Measurements from ENCODE around the gene GLT1D1. TPM values are rescaled to one million over a fixed set of nuclear protein-coding genes. Genes with fewer than 3 reads are reported as not detected.
"Not testable (repeated sequence)": the region's sequence is repeated elsewhere in the genome, so short reads cannot be mapped to it uniquely, and the experiment has no call there.

The GLT1D1 gene
- polyA plus RNA-seq, 4 donors = 0.10 to 0.67 TPM; not detected in 2

- Histone ChIP-seq H3K9me3 (ENCODE audit: control insufficient read depth in 2 of 2, insufficient read depth in 1 of 2, low read depth in 1 of 2, low read length in 1 of 2) (peaks cover 0 to 3% of the 10 kb centered on the region in 2 donors), H3K4me1 (ENCODE audit: control insufficient read depth in 3 of 3, insufficient read depth in 2 of 3, low read depth in 1 of 3, low read length in 2 of 3) (no peaks in the 10 kb centered on the region), H3K4me3 (ENCODE audit: low read depth in 1 of 3, low read length in 3 of 3) (no peak overlapping the region), H3K36me3 (ENCODE audit: control insufficient read depth in 3 of 3, insufficient read depth in 2 of 3, low read depth in 1 of 3, low read length in 3 of 3) (no peaks in the 10 kb centered on the region), H3K27ac (ENCODE audit: low read depth in 1 of 3, low read length in 2 of 3) (no peak overlapping the region), H3K27me3 (ENCODE audit: control insufficient read depth in 3 of 3, insufficient read depth in 3 of 3, low read length in 3 of 3) (no peaks in the 10 kb centered on the region)
- FAIRE-seq (no peak), DNase-seq (no peak)
- WGBS, 3 donors = 64 to 80% (median 74%) methylated on average over 11 of the region's 11 CpGs
Measured at GRCh38 chr12:128844031-128844635, 9.1 kb upstream of the GLT1D1 start.

- not testable (repeated sequence) for H3K27ac ChIP-seq (ENCODE audit: low read depth in 1 of 3, low read length in 2 of 3)
Measured at GRCh38 chr12:128846671-128847070, 6.6 kb upstream of the GLT1D1 start.

GRCh38 chr12:128848371-128848770, 4.9 kb upstream of the GLT1D1 start:
- no peaks in the 10 kb centered on the region for H3K4me1 ChIP-seq (ENCODE audit: control insufficient read depth in 3 of 3, insufficient read depth in 2 of 3, low read depth in 1 of 3, low read length in 2 of 3)
- H3K36me3 ChIP-seq (ENCODE audit: control insufficient read depth in 3 of 3, insufficient read depth in 2 of 3, low read depth in 1 of 3, low read length in 3 of 3) = no peaks in the 10 kb centered on the region
- 89 to 94% (median 92%) methylated on average over 14 of the region's 14 CpGs for whole genome bisulfite sequencing, 3 donors
- no peak overlapping the region for H3K4me3 ChIP-seq (ENCODE audit: low read depth in 1 of 3, low read length in 3 of 3)
- H3K27me3 ChIP-seq (ENCODE audit: control insufficient read depth in 3 of 3, insufficient read depth in 3 of 3, low read length in 3 of 3) = peaks cover 6 to 8% (median 7%) of the 10 kb centered on the region in 3 donors
- no peak for FAIRE-seq
- peaks cover 0 to 3% of the 10 kb centered on the region in 2 donors for H3K9me3 ChIP-seq (ENCODE audit: control insufficient read depth in 2 of 2, insufficient read depth in 1 of 2, low read depth in 1 of 2, low read length in 1 of 2)
- no peak for DNase-seq
- H3K27ac ChIP-seq (ENCODE audit: low read depth in 1 of 3, low read length in 2 of 3) = no peak overlapping the region

More at GRCh38 chr12:128846671-128847070, 6.6 kb upstream of the GLT1D1 start:
- H3K27me3 ChIP-seq (ENCODE audit: control insufficient read depth in 3 of 3, insufficient read depth in 3 of 3, low read length in 3 of 3); DNase-seq; H3K36me3 ChIP-seq (ENCODE audit: control insufficient read depth in 3 of 3, insufficient read depth in 2 of 3, low read depth in 1 of 3, low read length in 3 of 3); H3K9me3 ChIP-seq (ENCODE audit: control insufficient read depth in 2 of 2, insufficient read depth in 1 of 2, low read depth in 1 of 2, low read length in 1 of 2); H3K4me3 ChIP-seq (ENCODE audit: low read depth in 1 of 3, low read length in 3 of 3); H3K4me1 ChIP-seq (ENCODE audit: control insufficient read depth in 3 of 3, insufficient read depth in 2 of 3, low read depth in 1 of 3, low read length in 2 of 3); FAIRE-seq: not testable (repeated sequence)
- 86 to 92% (median 89%) methylated on average over 17 to 27 of the region's 27 CpGs for WGBS, 3 donors

DNA sequence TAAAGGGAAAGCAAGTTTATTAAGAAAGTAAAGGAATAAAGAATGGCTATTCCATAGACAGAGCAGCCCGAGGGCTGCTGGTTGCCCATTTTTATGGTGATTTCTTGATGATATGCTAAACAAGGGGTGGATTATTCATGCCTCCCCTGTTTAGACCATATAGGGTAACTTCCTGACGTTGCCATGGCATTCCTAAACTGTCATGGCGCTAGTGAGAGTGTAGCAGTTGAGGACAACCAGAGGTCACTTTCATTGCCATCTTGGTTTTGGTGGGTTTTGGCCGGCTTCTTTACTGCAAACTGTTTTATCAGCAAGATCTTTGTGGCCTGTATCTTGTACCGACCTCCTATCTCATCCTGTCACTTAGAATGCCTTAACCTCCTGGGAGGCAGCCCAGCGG, 3.5 kb upstream of the GLT1D1 start:
- not testable (repeated sequence) for H3K36me3 ChIP-seq (ENCODE audit: control insufficient read depth in 3 of 3, insufficient read depth in 2 of 3, low read depth in 1 of 3, low read length in 3 of 3); H3K4me1 ChIP-seq (ENCODE audit: control insufficient read depth in 3 of 3, insufficient read depth in 2 of 3, low read depth in 1 of 3, low read length in 2 of 3); DNase-seq; H3K27ac ChIP-seq (ENCODE audit: low read depth in 1 of 3, low read length in 2 of 3); FAIRE-seq; H3K9me3 ChIP-seq (ENCODE audit: control insufficient read depth in 2 of 2, insufficient read depth in 1 of 2, low read depth in 1 of 2, low read length in 1 of 2); H3K4me3 ChIP-seq (ENCODE audit: low read depth in 1 of 3, low read length in 3 of 3)
- 55 to 61% (median 58%) methylated on average over 6 of the region's 6 CpGs for WGBS, 3 donors
- H3K27me3 ChIP-seq (ENCODE audit: control insufficient read depth in 3 of 3, insufficient read depth in 3 of 3, low read length in 3 of 3) = peaks cover 7 to 18% (median 7%) of the 10 kb centered on the region in 3 donors

DNA sequence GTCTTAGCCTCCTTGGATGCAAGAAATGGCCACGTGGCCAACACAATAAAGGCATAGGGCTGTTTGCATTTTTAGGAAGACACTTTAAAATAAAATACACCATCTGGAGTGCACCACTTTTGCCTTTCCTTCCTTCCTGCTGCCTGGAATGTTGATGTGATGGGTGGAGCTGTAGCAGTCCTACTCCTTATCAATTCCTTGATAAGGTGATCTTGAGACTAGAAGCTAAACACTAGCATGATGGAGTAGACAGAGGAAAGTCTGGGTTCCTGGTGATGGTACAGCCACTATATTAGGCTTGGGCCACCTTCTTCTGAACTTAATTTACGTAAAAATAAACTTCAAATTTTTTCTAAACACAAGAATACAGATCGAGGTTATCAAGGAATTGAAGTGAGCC, 2.9 kb upstream of the GLT1D1 start:
- no peaks in the 10 kb centered on the region for H3K36me3 ChIP-seq (ENCODE audit: control insufficient read depth in 3 of 3, insufficient read depth in 2 of 3, low read depth in 1 of 3, low read length in 3 of 3)
- H3K4me1 ChIP-seq (ENCODE audit: control insufficient read depth in 3 of 3, insufficient read depth in 2 of 3, low read depth in 1 of 3, low read length in 2 of 3) = no peaks in the 10 kb centered on the region
- 63 to 77% (median 68%) methylated on average over 3 of the region's 3 CpGs for WGBS, 3 donors
- FAIRE-seq (no peak), DNase-seq (no peak)
- no peak overlapping the region for H3K4me3 ChIP-seq (ENCODE audit: low read depth in 1 of 3, low read length in 3 of 3)
- peaks cover 0 to 3% of the 10 kb centered on the region in 2 donors for H3K9me3 ChIP-seq (ENCODE audit: control insufficient read depth in 2 of 2, insufficient read depth in 1 of 2, low read depth in 1 of 2, low read length in 1 of 2)
- H3K27me3 ChIP-seq (ENCODE audit: control insufficient read depth in 3 of 3, insufficient read depth in 3 of 3, low read length in 3 of 3) = peaks cover 7 to 21% (median 7%) of the 10 kb centered on the region in 3 donors
- no peak overlapping the region for H3K27ac ChIP-seq (ENCODE audit: low read depth in 1 of 3, low read length in 2 of 3)

- H3K36me3 ChIP-seq (ENCODE audit: control insufficient read depth in 3 of 3, insufficient read depth in 2 of 3, low read depth in 1 of 3, low read length in 3 of 3); H3K4me3 ChIP-seq (ENCODE audit: low read depth in 1 of 3, low read length in 3 of 3); H3K27ac ChIP-seq (ENCODE audit: low read depth in 1 of 3, low read length in 2 of 3); DNase-seq; H3K4me1 ChIP-seq (ENCODE audit: control insufficient read depth in 3 of 3, insufficient read depth in 2 of 3, low read depth in 1 of 3, low read length in 2 of 3); H3K9me3 ChIP-seq (ENCODE audit: control insufficient read depth in 2 of 2, insufficient read depth in 1 of 2, low read depth in 1 of 2, low read length in 1 of 2); FAIRE-seq: not testable (repeated sequence)
- 78 to 91% (median 87%) methylated on average over 7 of the region's 7 CpGs for WGBS, 3 donors
- peaks cover 7 to 22% (median 7%) of the 10 kb centered on the region in 3 donors for H3K27me3 ChIP-seq (ENCODE audit: control insufficient read depth in 3 of 3, insufficient read depth in 3 of 3, low read length in 3 of 3)
Measured at GRCh38 chr12:128851429-128851828, 1.8 kb upstream of the GLT1D1 start.

- no peaks in the 10 kb centered on the region for H3K4me1 ChIP-seq (ENCODE audit: control insufficient read depth in 3 of 3, insufficient read depth in 2 of 3, low read depth in 1 of 3, low read length in 2 of 3)
- DNase-seq = no peak
- no peak overlapping the region for H3K27ac ChIP-seq (ENCODE audit: low read depth in 1 of 3, low read length in 2 of 3)
- H3K36me3 ChIP-seq (ENCODE audit: control insufficient read depth in 3 of 3, insufficient read depth in 2 of 3, low read depth in 1 of 3, low read length in 3 of 3) = no peaks in the 10 kb centered on the region
- peaks cover 0 to 3% of the 10 kb centered on the region in 2 donors for H3K9me3 ChIP-seq (ENCODE audit: control insufficient read depth in 2 of 2, insufficient read depth in 1 of 2, low read depth in 1 of 2, low read length in 1 of 2)
- WGBS, 3 donors = 83 to 87% (median 85%) methylated on average over 8 of the region's 8 CpGs
- no peak overlapping the region for H3K4me3 ChIP-seq (ENCODE audit: low read depth in 1 of 3, low read length in 3 of 3)
- H3K27me3 ChIP-seq (ENCODE audit: control insufficient read depth in 3 of 3, insufficient read depth in 3 of 3, low read length in 3 of 3) = peaks cover 7 to 22% (median 7%) of the 10 kb centered on the region in 3 donors
- FAIRE-seq = no peak
Measured at GRCh38 chr12:128852026-128852698, 1.1 kb upstream of the GLT1D1 start.

DNA sequence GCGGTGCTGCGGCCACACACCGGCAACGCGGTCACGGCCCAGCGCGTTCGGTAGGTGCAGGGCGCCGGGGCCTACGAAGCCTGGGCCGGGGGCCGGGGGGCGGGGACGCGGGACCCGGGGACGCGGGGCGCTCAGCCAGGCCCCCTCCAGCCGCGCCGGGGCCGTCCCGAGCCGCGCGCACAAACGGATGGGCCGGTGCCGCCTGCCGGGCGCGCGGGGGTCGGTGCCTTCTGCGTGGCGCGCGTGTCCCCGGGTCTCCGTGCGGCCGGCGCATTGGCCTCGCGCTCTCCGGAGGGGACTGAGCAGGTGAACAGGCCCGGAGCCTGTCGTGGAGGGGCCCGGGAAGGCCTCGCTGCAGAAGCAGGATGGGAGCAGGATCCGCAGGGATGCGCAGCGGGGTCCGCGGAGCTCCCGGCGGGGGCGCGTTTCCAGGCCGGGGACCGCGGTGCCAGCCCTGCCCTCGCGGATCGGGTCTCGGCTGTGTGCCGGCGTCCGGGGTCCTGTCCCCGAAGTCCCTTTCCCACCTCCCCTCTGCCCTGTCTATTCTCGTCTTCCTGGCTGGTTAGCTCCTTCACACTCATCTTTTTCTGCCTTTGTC, 421 bp downstream of the GLT1D1 start:
- no peaks in the 10 kb centered on the region for H3K36me3 ChIP-seq (ENCODE audit: control insufficient read depth in 3 of 3, insufficient read depth in 2 of 3, low read depth in 1 of 3, low read length in 3 of 3)
- WGBS, 3 donors = 2 to 5% (median 2%) methylated on average over 38 to 74 of the region's 74 CpGs
- DNase-seq (no peak), FAIRE-seq (no peak)
- no peak overlapping the region for H3K27ac ChIP-seq (ENCODE audit: low read depth in 1 of 3, low read length in 2 of 3)
- no peak overlapping the region for H3K4me3 ChIP-seq (ENCODE audit: low read depth in 1 of 3, low read length in 3 of 3)
- H3K27me3 ChIP-seq (ENCODE audit: control insufficient read depth in 3 of 3, insufficient read depth in 3 of 3, low read length in 3 of 3) = peaks cover 7 to 22% (median 7%) of the 10 kb centered on the region in 3 donors
- H3K4me1 ChIP-seq (ENCODE audit: control insufficient read depth in 3 of 3, insufficient read depth in 2 of 3, low read depth in 1 of 3, low read length in 2 of 3) = no peaks in the 10 kb centered on the region
- H3K9me3 ChIP-seq (ENCODE audit: control insufficient read depth in 2 of 2, insufficient read depth in 1 of 2, low read depth in 1 of 2, low read length in 1 of 2) = no peaks in the 10 kb centered on the region
